ENCODE results near the gene MTMR6.

- TF ChIP-seq, protein P1, sequence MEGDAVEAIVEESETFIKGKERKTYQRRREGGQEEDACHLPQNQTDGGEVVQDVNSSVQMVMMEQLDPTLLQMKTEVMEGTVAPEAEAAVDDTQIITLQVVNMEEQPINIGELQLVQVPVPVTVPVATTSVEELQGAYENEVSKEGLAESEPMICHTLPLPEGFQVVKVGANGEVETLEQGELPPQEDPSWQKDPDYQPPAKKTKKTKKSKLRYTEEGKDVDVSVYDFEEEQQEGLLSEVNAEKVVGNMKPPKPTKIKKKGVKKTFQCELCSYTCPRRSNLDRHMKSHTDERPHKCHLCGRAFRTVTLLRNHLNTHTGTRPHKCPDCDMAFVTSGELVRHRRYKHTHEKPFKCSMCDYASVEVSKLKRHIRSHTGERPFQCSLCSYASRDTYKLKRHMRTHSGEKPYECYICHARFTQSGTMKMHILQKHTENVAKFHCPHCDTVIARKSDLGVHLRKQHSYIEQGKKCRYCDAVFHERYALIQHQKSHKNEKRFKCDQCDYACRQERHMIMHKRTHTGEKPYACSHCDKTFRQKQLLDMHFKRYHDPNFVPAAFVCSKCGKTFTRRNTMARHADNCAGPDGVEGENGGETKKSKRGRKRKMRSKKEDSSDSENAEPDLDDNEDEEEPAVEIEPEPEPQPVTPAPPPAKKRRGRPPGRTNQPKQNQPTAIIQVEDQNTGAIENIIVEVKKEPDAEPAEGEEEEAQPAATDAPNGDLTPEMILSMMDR (conservative IDR thresholded peaks at IDR 0.05; ENCODE audit: low read length) = no peak
- no peak for TF ChIP-seq EZH2phosphoT487 (IDR thresholded peaks at IDR 0.05; ENCODE audit: borderline replicate concordance, low read depth, low read length)
These were observed 86.5 kb downstream of the MTMR6 start for GRCh38 chr13:25200783-25201182.
